ENCODE data around the gene TMEM248.
"Not testable (repeated sequence)": the region's sequence is repeated elsewhere in the genome, so short reads cannot be mapped to it uniquely, and the experiment has no call there.

DNA sequence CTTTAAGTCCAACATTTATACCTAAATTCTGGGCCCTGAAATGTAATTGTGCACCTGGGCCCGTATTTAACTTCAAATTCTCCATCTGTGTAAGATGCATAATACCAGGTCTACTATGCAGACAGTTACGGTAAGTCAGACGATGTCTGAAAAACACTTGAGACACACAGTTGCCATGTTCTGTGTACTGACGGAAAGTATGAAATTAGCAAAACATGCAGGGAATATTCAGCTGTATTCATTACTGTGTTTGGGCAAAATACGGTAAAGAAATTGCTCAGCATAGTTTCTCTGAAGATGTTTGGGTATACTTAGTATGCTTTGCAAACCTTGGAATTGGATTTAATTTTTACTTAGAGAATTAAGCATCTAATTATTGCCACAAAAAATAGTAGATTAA, 57.3 kb downstream of the TMEM248 start:
- TF ChIP-seq, protein P1, sequence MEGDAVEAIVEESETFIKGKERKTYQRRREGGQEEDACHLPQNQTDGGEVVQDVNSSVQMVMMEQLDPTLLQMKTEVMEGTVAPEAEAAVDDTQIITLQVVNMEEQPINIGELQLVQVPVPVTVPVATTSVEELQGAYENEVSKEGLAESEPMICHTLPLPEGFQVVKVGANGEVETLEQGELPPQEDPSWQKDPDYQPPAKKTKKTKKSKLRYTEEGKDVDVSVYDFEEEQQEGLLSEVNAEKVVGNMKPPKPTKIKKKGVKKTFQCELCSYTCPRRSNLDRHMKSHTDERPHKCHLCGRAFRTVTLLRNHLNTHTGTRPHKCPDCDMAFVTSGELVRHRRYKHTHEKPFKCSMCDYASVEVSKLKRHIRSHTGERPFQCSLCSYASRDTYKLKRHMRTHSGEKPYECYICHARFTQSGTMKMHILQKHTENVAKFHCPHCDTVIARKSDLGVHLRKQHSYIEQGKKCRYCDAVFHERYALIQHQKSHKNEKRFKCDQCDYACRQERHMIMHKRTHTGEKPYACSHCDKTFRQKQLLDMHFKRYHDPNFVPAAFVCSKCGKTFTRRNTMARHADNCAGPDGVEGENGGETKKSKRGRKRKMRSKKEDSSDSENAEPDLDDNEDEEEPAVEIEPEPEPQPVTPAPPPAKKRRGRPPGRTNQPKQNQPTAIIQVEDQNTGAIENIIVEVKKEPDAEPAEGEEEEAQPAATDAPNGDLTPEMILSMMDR (IDR thresholded peaks at IDR 0.05): not testable (repeated sequence)
- TF ChIP-seq POLR2A (IDR thresholded peaks at IDR 0.05): not testable (repeated sequence)

Measured in adrenal gland (tissue), 5 donors.